Ovary (tissue), 3 donors: ENCODE results near the gene PTMS.

Experiments
- EP300 ChIP-seq: sonication (generic); formaldehyde crosslinking; IDR thresholded peaks from one replicate; pipeline ENCODE4 v1.6.1; 2017; ENCODE audit warnings: antibody characterized with exemption
- POLR2A ChIP-seq: fragments of 450-650 bp; IDR thresholded peaks from one replicate; pipeline ENCODE4 v1.6.1; 2017; ENCODE audit warnings: antibody characterized with exemption, mild to moderate bottlenecking, moderate library complexity
- TF ChIP-seq, protein P1 (sequence below), 3 donors: fragments of 450-650 bp in 2 of 3; fragments of 200-600 bp in 1 of 3; IDR thresholded peaks; one replicate each; pipeline versions ENCODE4 v1.5.1 to v1.8.0; 2016 to 2022; ENCODE audit warnings: antibody characterized with exemption in 3 of 3, mild to moderate bottlenecking in 1 of 3
- donor health status: DM: no; HTN: no; CAD: no.

DNA sequence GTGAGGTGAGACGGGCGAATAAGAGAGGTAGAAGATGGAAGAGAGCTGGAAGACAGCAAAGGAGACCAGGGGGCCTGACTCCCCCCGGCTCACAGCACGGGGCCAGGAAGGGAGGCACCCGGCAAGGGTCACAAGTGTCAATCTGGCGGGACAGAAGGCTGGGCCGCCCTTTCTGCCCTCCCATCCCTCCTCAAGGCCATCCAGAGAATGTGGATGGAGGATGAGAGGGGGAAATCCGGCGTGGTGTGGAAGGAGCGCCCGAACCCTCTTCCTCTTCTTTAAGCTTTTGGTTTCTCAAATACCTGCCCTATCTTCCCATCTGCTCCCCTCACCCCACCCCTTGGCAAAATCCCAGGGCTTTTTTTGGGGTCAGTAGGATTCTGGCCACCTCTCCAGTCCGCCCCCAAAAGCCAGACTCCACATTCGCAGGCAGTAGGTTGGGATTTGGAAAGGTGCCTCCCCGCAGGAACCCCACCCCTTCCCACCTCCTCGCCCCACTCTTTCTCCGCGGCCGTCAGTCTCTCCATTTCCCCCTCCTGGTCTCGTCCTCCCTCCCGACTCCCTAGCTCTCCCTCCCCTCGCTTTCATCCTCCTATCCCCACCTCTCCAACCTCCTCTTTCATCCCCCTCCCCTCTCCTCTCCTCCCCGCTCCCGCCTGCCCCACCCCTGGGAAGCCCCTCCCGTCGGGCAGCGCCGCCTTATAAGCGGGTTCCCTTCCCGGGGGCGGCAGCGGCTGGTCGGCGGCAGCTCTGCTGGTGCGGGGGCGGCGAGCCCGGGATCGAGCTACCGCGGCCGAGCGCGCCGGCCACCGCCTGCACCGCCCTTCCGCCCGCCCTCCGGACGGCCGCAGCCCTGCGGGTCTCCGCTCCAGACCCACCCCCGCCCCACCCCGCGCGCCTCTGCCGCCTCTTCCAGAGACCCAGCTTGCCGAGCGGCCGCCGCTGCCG is at the start of gene PTMS:
- TF ChIP-seq POLR2A (peak; percentile 88), EP300 (no peak)
- TF ChIP-seq, protein P1, sequence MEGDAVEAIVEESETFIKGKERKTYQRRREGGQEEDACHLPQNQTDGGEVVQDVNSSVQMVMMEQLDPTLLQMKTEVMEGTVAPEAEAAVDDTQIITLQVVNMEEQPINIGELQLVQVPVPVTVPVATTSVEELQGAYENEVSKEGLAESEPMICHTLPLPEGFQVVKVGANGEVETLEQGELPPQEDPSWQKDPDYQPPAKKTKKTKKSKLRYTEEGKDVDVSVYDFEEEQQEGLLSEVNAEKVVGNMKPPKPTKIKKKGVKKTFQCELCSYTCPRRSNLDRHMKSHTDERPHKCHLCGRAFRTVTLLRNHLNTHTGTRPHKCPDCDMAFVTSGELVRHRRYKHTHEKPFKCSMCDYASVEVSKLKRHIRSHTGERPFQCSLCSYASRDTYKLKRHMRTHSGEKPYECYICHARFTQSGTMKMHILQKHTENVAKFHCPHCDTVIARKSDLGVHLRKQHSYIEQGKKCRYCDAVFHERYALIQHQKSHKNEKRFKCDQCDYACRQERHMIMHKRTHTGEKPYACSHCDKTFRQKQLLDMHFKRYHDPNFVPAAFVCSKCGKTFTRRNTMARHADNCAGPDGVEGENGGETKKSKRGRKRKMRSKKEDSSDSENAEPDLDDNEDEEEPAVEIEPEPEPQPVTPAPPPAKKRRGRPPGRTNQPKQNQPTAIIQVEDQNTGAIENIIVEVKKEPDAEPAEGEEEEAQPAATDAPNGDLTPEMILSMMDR (IDR thresholded peaks at IDR 0.05), result no peak
